ENCODE results near the gene CARD6. TPM values are rescaled to one million over a fixed set of nuclear protein-coding genes. Genes with fewer than 3 reads are reported as not detected.
"Not testable (repeated sequence)": the region's sequence is repeated elsewhere in the genome, so short reads cannot be mapped to it uniquely, and the experiment has no call there.

Gene CARD6
- total and polyA plus RNA-seq, 3 donors from 2014 or later, result 3.0 to 4.8 (median 3.1) TPM

- no peak overlapping the region for H3K27ac ChIP-seq
- H3K4me1 ChIP-seq, result no peaks in the 10 kb centered on the region
- no peak for DNase-seq
- no peaks in the 10 kb centered on the region for H3K36me3 ChIP-seq (ENCODE audit: low read depth, missing control alignments)
- no peaks in the 10 kb centered on the region for H3K9me3 ChIP-seq
- no peak for TF ChIP-seq POLR2A (IDR thresholded peaks at IDR 0.05)
- TF ChIP-seq CTCF (IDR thresholded peaks at IDR 0.05), result no peak
- intact Hi-C loops (cut with DNase I; ENCODE audit: low total_unique reads), result no loop called here
- H3K27me3 ChIP-seq, result no peaks in the 10 kb centered on the region
- 77 to 89% methylated on average over 8 of the region's 8 CpGs for WGBS, 2 donors
- H3K4me3 ChIP-seq, result no peak overlapping the region
Measured at GRCh38 chr5:40801771-40802562, 39.2 kb upstream of the CARD6 start.

- no peaks in the 10 kb centered on the region for H3K27me3 ChIP-seq
- H3K36me3 ChIP-seq (ENCODE audit: low read depth, missing control alignments), result no peaks in the 10 kb centered on the region
- no peak overlapping the region for H3K27ac ChIP-seq
- no peak for DNase-seq
- no peaks in the 10 kb centered on the region for H3K9me3 ChIP-seq
- no peak overlapping the region for H3K4me3 ChIP-seq
- H3K4me1 ChIP-seq, result no peaks in the 10 kb centered on the region
- 93 to 94% methylated on average over 1 of the region's 1 CpG for WGBS, 2 donors
- intact Hi-C loops (cut with DNase I; ENCODE audit: low total_unique reads), result no loop called here
- TF ChIP-seq CTCF (IDR thresholded peaks at IDR 0.05), result no peak
- no peak for TF ChIP-seq POLR2A (IDR thresholded peaks at IDR 0.05)
Measured at GRCh38 chr5:40812125-40812524, 29.0 kb upstream of the CARD6 start.

GRCh38 chr5:40813698-40814281 lies 27.4 kb upstream of the CARD6 start:
- intact Hi-C loops (cut with DNase I; ENCODE audit: low total_unique reads), result no loop called here
- H3K27ac ChIP-seq, result no peak overlapping the region
- no peaks in the 10 kb centered on the region for H3K9me3 ChIP-seq
- no peak for DNase-seq
- WGBS, 2 donors, result 77 to 86% methylated on average over 2 of the region's 2 CpGs
- TF ChIP-seq POLR2A (IDR thresholded peaks at IDR 0.05) (no peak), CTCF (IDR thresholded peaks at IDR 0.05) (no peak)
- H3K4me3 ChIP-seq, result no peak overlapping the region
- no peaks in the 10 kb centered on the region for H3K36me3 ChIP-seq (ENCODE audit: low read depth, missing control alignments)
- no peaks in the 10 kb centered on the region for H3K4me1 ChIP-seq
- no peaks in the 10 kb centered on the region for H3K27me3 ChIP-seq

- TF ChIP-seq CTCF (IDR thresholded peaks at IDR 0.05) (no peak), POLR2A (IDR thresholded peaks at IDR 0.05) (no peak)
- Histone ChIP-seq H3K27ac (no peak overlapping the region), H3K4me3 (no peak overlapping the region), H3K27me3 (no peaks in the 10 kb centered on the region), H3K9me3 (no peaks in the 10 kb centered on the region), H3K36me3 (ENCODE audit: low read depth, missing control alignments) (no peaks in the 10 kb centered on the region), H3K4me1 (no peaks in the 10 kb centered on the region)
- intact Hi-C loops (cut with DNase I; ENCODE audit: low total_unique reads), result no loop called here
- 43 to 44% methylated on average over 1 of the region's 1 CpG for WGBS, 2 donors
- no peak for DNase-seq
Measured at GRCh38 chr5:40823459-40823858, 17.7 kb upstream of the CARD6 start.

GRCh38 chr5:40825461-40826043 lies 15.6 kb upstream of the CARD6 start:
- DNase-seq; H3K27ac ChIP-seq; intact Hi-C loops (cut with DNase I; ENCODE audit: low total_unique reads); H3K9me3 ChIP-seq; H3K4me3 ChIP-seq; H3K4me1 ChIP-seq; H3K36me3 ChIP-seq (ENCODE audit: low read depth, missing control alignments); H3K27me3 ChIP-seq: not testable (repeated sequence)
- 88 to 91% methylated on average over 11 of the region's 11 CpGs for WGBS, 2 donors
